Neural cell (in vitro differentiated cells): ENCODE measurements around the gene NME4. TPM values are rescaled to one million over a fixed set of nuclear protein-coding genes. Genes with fewer than 3 reads are reported as not detected.

Experiments
- H2AFZ ChIP-seq: fragments of 200-600, 300-800 bp; sonication (generic), shearing (Covaris generic); 2 replicates; pipeline ENCODE4 v1.6.0; 2014; ENCODE audit warnings: low read depth, mild to moderate bottlenecking, antibody characterized with exemption, low read length, moderate library complexity
- H3F3A ChIP-seq: fragments of 200-600 bp; shearing (Covaris generic); 2 replicates; pipeline ENCODE4 v1.6.1; 2016; ENCODE audit warnings: mild to moderate bottlenecking, moderate library complexity, mixed read lengths, antibody characterized with exemption, low read length; ENCODE audit not compliant: insufficient read depth, poor library complexity, severe bottlenecking
- H3K27ac ChIP-seq: fragments of 200-600, 300-800 bp; sonication (generic), shearing (Covaris generic); 2 replicates; pipeline ENCODE4 v1.5.1; 2014; ENCODE audit warnings: mild to moderate bottlenecking, low read length, moderate library complexity
- H3K27me3 ChIP-seq: fragments of 300-800, 200-600 bp; sonication (generic), shearing (Covaris generic); 2 replicates; pipeline ENCODE4 v1.6.0; 2014; ENCODE audit warnings: mild to moderate bottlenecking, low read depth, low read length, moderate library complexity; ENCODE audit not compliant: insufficient read depth
- H3K36me3 ChIP-seq: fragments of 300-800, 200-600 bp; sonication (generic), shearing (Covaris generic); 2 replicates; pipeline ENCODE4 v1.5.1; 2014; ENCODE audit warnings: mild to moderate bottlenecking, antibody characterized with exemption, low read length, moderate library complexity; ENCODE audit not compliant: insufficient read depth
- H3K4me2 ChIP-seq: fragments of 300-800, 200-600 bp; sonication (generic), shearing (Covaris generic); 2 replicates; pipeline ENCODE4 v1.6.0; 2014; ENCODE audit warnings: mild to moderate bottlenecking, low read length
- H3K4me3 ChIP-seq: fragments of 300-800, 200-600 bp; sonication (generic), shearing (Covaris generic); 2 replicates; pipeline ENCODE4 v1.5.1; 2014; ENCODE audit warnings: mild to moderate bottlenecking, low read length, moderate library complexity
- H3K79me2 ChIP-seq: fragments of 200-600 bp; shearing (Covaris generic); replicated peaks from 2 replicates; pipeline ENCODE4 v1.6.0; 2014; ENCODE audit warnings: mild to moderate bottlenecking, low read length, moderate library complexity; ENCODE audit not compliant: insufficient read depth
- H3K9ac ChIP-seq: fragments of 300-800, 200-600 bp; sonication (generic), shearing (Covaris generic); 2 replicates; pipeline ENCODE4 v1.6.1; 2016; ENCODE audit warnings: mild to moderate bottlenecking, low read length, mixed read lengths
- H3K9me2 ChIP-seq: fragments of 200-600 bp; shearing (Covaris generic); 2 replicates; pipeline ENCODE4 v1.6.1; 2016; ENCODE audit warnings: mild to moderate bottlenecking, low read length, mixed read lengths; ENCODE audit not compliant: insufficient read depth
- H3K9me3 ChIP-seq: fragments of 200-600, 300-800 bp; sonication (generic), shearing (Covaris generic); 2 replicates; pipeline ENCODE4 v1.6.1; 2016; ENCODE audit warnings: mild to moderate bottlenecking, mixed run types, low read length, moderate library complexity, mixed read lengths
- H4K20me1 ChIP-seq: fragments of 200-600 bp; shearing (Covaris generic); 2 replicates; pipeline ENCODE4 v1.6.1; 2016; ENCODE audit warnings: mild to moderate bottlenecking, mixed run types; ENCODE audit not compliant: insufficient read depth
- CTCF ChIP-seq: fragments of 450-650 bp; IDR thresholded peaks from 2 replicates; pipeline ENCODE4 v1.5.1; 2014; ENCODE audit warnings: antibody characterized with exemption, mild to moderate bottlenecking, moderate library complexity; ENCODE audit not compliant: poor library complexity, severe bottlenecking
- EP300 ChIP-seq: fragments of 450-650 bp; conservative IDR thresholded peaks from 2 replicates; pipeline ENCODE4 v1.6.1; 2014; ENCODE audit warnings: antibody characterized with exemption, mild to moderate bottlenecking, moderate library complexity; ENCODE audit not compliant: poor library complexity, severe bottlenecking
- EZH2 ChIP-seq: fragments of 200-600, 300-800 bp; shearing (Covaris generic), sonication (generic); IDR thresholded peaks from 2 replicates; pipeline ENCODE4 v1.6.1; 2014; ENCODE audit warnings: antibody characterized with exemption, low read length, borderline replicate concordance, mild to moderate bottlenecking; ENCODE audit not compliant: insufficient read depth, poor library complexity, severe bottlenecking
- MXI1 ChIP-seq: fragments of 450-650 bp; conservative IDR thresholded peaks from 2 replicates; pipeline ENCODE4 v1.6.1; 2014; ENCODE audit warnings: antibody characterized with exemption, mild to moderate bottlenecking; ENCODE audit not compliant: poor library complexity, severe bottlenecking
- POLR2AphosphoS5 ChIP-seq: IDR thresholded peaks from 2 replicates; pipeline ENCODE4 v1.6.1; 2012
- RAD21 ChIP-seq: fragments of 450-650 bp; conservative IDR thresholded peaks from 2 replicates; pipeline ENCODE4 v1.6.1; 2014; ENCODE audit warnings: antibody characterized with exemption, mild to moderate bottlenecking, moderate library complexity
- REST ChIP-seq: IDR thresholded peaks from 2 replicates; pipeline ENCODE4 v1.6.1; 2012; ENCODE audit warnings: borderline replicate concordance
- SMC3 ChIP-seq: fragments of 450-650 bp; conservative IDR thresholded peaks from 2 replicates; pipeline ENCODE4 v1.6.1; 2014; ENCODE audit warnings: antibody characterized with exemption, mild to moderate bottlenecking, moderate library complexity; ENCODE audit not compliant: poor library complexity
- TAF1 ChIP-seq: IDR thresholded peaks from 2 replicates; pipeline ENCODE4 v1.6.1; 2012; ENCODE audit warnings: low read depth
- polyA plus RNA-seq: library from polyadenylated mRNA; depleted of rRNA; stranded (reverse); fragments of >200 nt; gene quantifications from 2 replicates; pipeline ENCODE4 v1.2.3, GENCODE V29; 2014

NME4 gene
- polyA plus RNA-seq, 1 donor from 2014 or later: 65.2 TPM

DNA sequence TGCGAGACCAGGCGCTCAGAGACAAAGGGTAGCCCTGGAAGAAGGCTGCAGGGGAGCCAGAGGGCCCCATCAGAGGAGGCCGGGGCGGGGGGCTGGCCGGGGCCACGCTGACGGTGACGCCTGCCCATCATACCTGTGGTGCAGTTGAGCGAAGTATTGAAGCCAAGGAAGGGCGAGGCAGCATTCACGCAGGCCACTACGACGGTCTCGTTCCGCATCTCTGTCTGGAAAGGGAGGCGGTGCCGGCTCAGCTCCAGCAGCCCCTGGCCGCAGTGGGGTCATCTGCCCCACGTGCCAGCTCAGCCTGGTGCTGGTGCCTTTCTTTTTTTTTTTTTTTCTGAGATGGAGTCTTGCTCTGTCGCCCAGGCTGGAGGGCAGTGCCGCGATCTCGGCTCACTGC lies 21.8 kb upstream of the NME4 start:
- H3F3A ChIP-seq: no peaks in the 10 kb centered on the region
- peaks cover 4% of the 10 kb centered on the region for H4K20me1 ChIP-seq
- H3K27me3 ChIP-seq: no peaks in the 10 kb centered on the region
- H2AFZ ChIP-seq: no peak overlapping the region
- H3K27ac ChIP-seq: no peak overlapping the region
- no peaks in the 10 kb centered on the region for H3K9me2 ChIP-seq
- no peak overlapping the region for H3K9ac ChIP-seq
- no peaks in the 10 kb centered on the region for H3K9me3 ChIP-seq
- no peak overlapping the region for H3K4me2 ChIP-seq
- TF ChIP-seq REST (no peak), CTCF (no peak), EP300 (no peak), MXI1 (no peak), RAD21 (no peak)
- peaks cover 4% of the 10 kb centered on the region for H3K79me2 ChIP-seq
- H3K4me3 ChIP-seq: no peak overlapping the region
- H3K36me3 ChIP-seq: no peaks in the 10 kb centered on the region

DNA sequence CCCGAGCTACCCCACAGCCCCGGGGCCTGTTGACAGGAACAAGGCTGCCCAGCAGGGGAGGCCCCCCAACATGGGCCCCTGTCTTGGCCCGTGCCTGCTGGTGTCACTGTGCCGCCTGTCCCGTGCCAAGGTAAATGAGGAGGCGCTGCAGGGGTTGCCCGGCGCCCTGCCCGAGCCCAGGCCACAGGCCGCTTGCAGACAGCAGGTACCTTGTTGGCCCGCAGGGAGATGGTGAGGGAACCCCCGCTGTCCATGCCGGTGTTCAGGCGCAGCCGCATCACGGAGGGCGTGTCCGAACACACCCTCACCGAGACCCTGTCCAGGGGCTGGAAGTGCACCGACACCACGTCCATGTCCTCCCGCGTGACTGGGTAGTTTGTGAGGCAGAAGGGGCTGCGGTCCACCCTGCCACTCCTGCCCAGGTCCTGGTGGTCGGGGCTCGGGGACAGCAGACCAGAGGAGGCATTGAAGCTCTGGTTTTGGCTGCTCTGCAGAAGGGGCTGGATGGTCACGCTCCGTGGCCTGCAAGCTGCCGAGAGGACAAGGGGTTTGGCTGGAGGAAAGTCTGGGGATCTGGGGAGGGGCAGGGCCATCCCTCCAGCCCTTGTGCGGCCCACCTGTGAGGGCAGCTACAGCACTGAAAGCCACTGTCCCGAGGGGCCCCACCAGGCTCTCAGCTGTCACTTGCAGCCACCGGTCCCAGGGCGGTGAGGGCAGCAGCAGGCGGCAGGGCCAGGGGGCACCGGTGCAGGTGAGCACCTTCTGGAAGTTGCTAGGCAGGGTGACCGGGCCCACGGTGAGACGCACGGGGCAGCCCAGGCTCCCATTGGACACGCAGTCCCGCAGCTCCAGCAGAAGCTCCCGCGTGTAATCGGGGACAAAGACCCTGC lies 20.8 kb upstream of the NME4 start:
- peaks cover 6% of the 10 kb centered on the region for H3K79me2 ChIP-seq
- TF ChIP-seq POLR2AphosphoS5 (no peak), RAD21 (no peak), EZH2 (no peak), SMC3 (no peak), EP300 (no peak), CTCF (no peak), MXI1 (no peak), REST (no peak), TAF1 (no peak)
- H3K27me3 ChIP-seq: no peaks in the 10 kb centered on the region
- H3K9ac ChIP-seq: no peak overlapping the region
- H3K9me2 ChIP-seq: no peaks in the 10 kb centered on the region
- H3K27ac ChIP-seq: no peak overlapping the region
- H4K20me1 ChIP-seq: peaks cover 4% of the 10 kb centered on the region
- H3K4me2 ChIP-seq: no peak overlapping the region
- no peak overlapping the region for H3K4me3 ChIP-seq
- H3F3A ChIP-seq: no peaks in the 10 kb centered on the region
- H2AFZ ChIP-seq: no peak overlapping the region
- H3K9me3 ChIP-seq: no peaks in the 10 kb centered on the region
- no peaks in the 10 kb centered on the region for H3K36me3 ChIP-seq
